Erythroblast (primary cell): ENCODE data around the gene ZC3H15.

Experiments
- DNase-seq, 2 experiments: peaks; one replicate each; lab custom pipeline; 2025; lab: John Stamatoyannopoulos, UW
- GATA1 ChIP-seq: IDR thresholded peaks from 2 replicates; pipeline ENCODE4 v1.6.1; 2011; ENCODE audit warnings: low read depth, mild to moderate bottlenecking, control low read depth, low read length, moderate library complexity
- POLR2A ChIP-seq: IDR thresholded peaks from 2 replicates; pipeline ENCODE4 v1.6.1; 2011; ENCODE audit warnings: mild to moderate bottlenecking, low read length

Gene ZC3H15

GRCh38 chr2:186477790-186478189 is 8.3 kb upstream of the ZC3H15 start:
- TF ChIP-seq POLR2A (no peak), GATA1 (no peak)
- no peak for DNase-seq

- TF ChIP-seq POLR2A: no peak
- TF ChIP-seq GATA1: no peak
- no peak for DNase-seq
Measured at GRCh38 chr2:186480991-186481390, 5.1 kb upstream of the ZC3H15 start.

GRCh38 chr2:186484062-186484735 is 1.9 kb upstream of the ZC3H15 start:
- DNase-seq: peak in 1 of 2 experiments; percentile 17
- TF ChIP-seq GATA1: no peak
- TF ChIP-seq POLR2A: no peak

GRCh38 chr2:186485576-186485870 is 537 bp upstream of the ZC3H15 start:
- no peak for DNase-seq
- TF ChIP-seq POLR2A (no peak), GATA1 (no peak)

GRCh38 chr2:186486651-186487647 is 889 bp downstream of the ZC3H15 start:
- peak; percentile 76 to 83 for DNase-seq
- TF ChIP-seq GATA1 (no peak), POLR2A (no peak)

- TF ChIP-seq GATA1: no peak
- TF ChIP-seq POLR2A: no peak
- DNase-seq: no peak
Measured at GRCh38 chr2:186493564-186494085, 7.6 kb downstream of the ZC3H15 start.

- no peak for DNase-seq
- TF ChIP-seq POLR2A (no peak), GATA1 (no peak)
Measured at GRCh38 chr2:186496401-186496800, 10.3 kb downstream of the ZC3H15 start.

GRCh38 chr2:186497928-186498327 is 11.9 kb downstream of the ZC3H15 start:
- TF ChIP-seq POLR2A: no peak
- TF ChIP-seq GATA1: no peak
- DNase-seq: no peak

GRCh38 chr2:186498834-186499233 is 12.8 kb downstream of the ZC3H15 start:
- no peak for DNase-seq
- TF ChIP-seq GATA1: no peak
- no peak for TF ChIP-seq POLR2A

GRCh38 chr2:186503827-186504606 is 18.0 kb downstream of the ZC3H15 start:
- DNase-seq: peak; percentile 26 to 54

GRCh38 chr2:186508263-186508662 is 22.2 kb downstream of the ZC3H15 start:
- no peak for TF ChIP-seq POLR2A
- no peak for TF ChIP-seq GATA1
- no peak for DNase-seq

More at GRCh38 chr2:186503827-186504606, 18.0 kb downstream of the ZC3H15 start:
- no peak for TF ChIP-seq GATA1
- TF ChIP-seq POLR2A: no peak

- DNase-seq: no peak
- TF ChIP-seq POLR2A (no peak), GATA1 (no peak)
Measured at GRCh38 chr2:186515376-186515775, 29.3 kb downstream of the ZC3H15 start.

- no peak for DNase-seq
Measured at GRCh38 chr2:186516396-186516795, 30.3 kb downstream of the ZC3H15 start.

More at GRCh38 chr2:186516396-186516795, 30.3 kb downstream of the ZC3H15 start:
- no peak for TF ChIP-seq POLR2A
- TF ChIP-seq GATA1: no peak
